Mucosa of descending colon (tissue), 3 donors: Measurements from ENCODE around the gene PRPH. TPM values are rescaled to one million over a fixed set of nuclear protein-coding genes. Genes with fewer than 3 reads are reported as not detected.

Source experiments
- ATAC-seq: fragments of 200-7000 bp; cut with Tn5 transposase; one replicate; pipeline ENCODE4 v1.9.1; 2020; ENCODE audit warnings: mild to moderate bottlenecking, moderate library complexity
- DNase-seq, 3 donors: peaks; one replicate each; pipeline ENCODE4 v3.0.0-alpha.2; 2020
- H3K36me3 ChIP-seq: fragments of 200-600 bp; one replicate; pipeline ENCODE4 v1.8.0; 2021; ENCODE audit warnings: low read depth, mild to moderate bottlenecking
- H3K4me1 ChIP-seq: fragments of 200-600 bp; one replicate; pipeline ENCODE4 v1.8.0; 2021; ENCODE audit warnings: low read depth, mild to moderate bottlenecking
- H3K4me3 ChIP-seq: fragments of 200-600 bp; one replicate; pipeline ENCODE4 v1.8.0; 2021; ENCODE audit warnings: mild to moderate bottlenecking
- H3K9me3 ChIP-seq: fragments of 200-600 bp; one replicate; pipeline ENCODE4 v1.8.0; 2021; ENCODE audit warnings: mild to moderate bottlenecking
- intact Hi-C, 2 donors: fragments of 100-400 bp; cut with DNase I in 1 of 2; cut with micrococcal nuclease in 1 of 2; formaldehyde crosslinking; loops; one replicate each; pipeline versions ENCODE4 v1.11.0 to v1.11.1; 2022; cut with DNase I, micrococcal nuclease
- total RNA-seq, 3 donors: library from RNA; stranded (reverse); fragmentation: NEBNext Ultra II Directional in 2 of 3; extraction: Animal tissue kit (Norgen Biotek cat#: 25700) in 2 of 3; gene quantifications; one replicate each; pipeline versions ENCODE4 v1.2.1 to v1.2.4, GENCODE V29; 2021 to 2023
- TF ChIP-seq, protein P1 (sequence below): fragments of 200-600 bp; IDR thresholded peaks from one replicate; pipeline ENCODE4 v1.8.0; 2022; ENCODE audit warnings: antibody characterized with exemption, mild to moderate bottlenecking
- donor health status: DM: no; HTN: no; CAD: no; lungs with moderate emphysema.
- donor health status: DM: no; HTN: no; CAD: no.
- donor health status: DM: no; HTN: yes; CAD: no.

Gene PRPH
- total RNA-seq, 3 donors from 2014 or later, result 5.1 to 69.5 (median 8.6) TPM

DNA sequence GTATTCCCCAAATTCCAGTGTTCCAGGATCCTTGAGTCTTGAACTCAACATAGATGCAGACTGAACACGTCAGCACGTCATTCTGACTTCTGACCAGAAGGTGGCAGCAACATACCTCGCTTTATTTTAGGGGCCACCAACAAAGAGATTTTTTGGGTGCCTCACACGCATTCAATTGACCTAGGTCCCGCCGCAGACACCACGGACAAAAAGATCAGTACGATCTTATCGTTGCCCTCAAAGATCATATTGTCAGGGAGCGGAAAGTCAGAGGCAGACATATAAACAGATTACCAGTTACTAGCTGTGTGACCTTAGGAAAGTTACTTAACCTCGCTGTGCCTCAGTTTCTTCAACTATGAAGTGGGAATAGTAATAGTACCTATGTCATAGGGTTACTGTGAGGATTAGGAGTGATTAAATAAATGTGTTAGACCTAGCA is 6.5 kb upstream of the PRPH start:
- intact Hi-C loops, result loop anchor here (10.0 kb wide), 2 partner anchors 46 to 56 kb away; partner anchors contain the start of genes C1QL4 (in 1 of the 2) and DNAJC22 (in 1 of the 2)
- Histone ChIP-seq H3K36me3 (no peaks in the 10 kb centered on the region), H3K9me3 (no peaks in the 10 kb centered on the region), H3K4me3 (no peak overlapping the region), H3K4me1 (no peaks in the 10 kb centered on the region)
- DNase-seq (peak in 1 of 3 donors; percentile 78), ATAC-seq (peak; percentile 71)
- TF ChIP-seq, protein P1, sequence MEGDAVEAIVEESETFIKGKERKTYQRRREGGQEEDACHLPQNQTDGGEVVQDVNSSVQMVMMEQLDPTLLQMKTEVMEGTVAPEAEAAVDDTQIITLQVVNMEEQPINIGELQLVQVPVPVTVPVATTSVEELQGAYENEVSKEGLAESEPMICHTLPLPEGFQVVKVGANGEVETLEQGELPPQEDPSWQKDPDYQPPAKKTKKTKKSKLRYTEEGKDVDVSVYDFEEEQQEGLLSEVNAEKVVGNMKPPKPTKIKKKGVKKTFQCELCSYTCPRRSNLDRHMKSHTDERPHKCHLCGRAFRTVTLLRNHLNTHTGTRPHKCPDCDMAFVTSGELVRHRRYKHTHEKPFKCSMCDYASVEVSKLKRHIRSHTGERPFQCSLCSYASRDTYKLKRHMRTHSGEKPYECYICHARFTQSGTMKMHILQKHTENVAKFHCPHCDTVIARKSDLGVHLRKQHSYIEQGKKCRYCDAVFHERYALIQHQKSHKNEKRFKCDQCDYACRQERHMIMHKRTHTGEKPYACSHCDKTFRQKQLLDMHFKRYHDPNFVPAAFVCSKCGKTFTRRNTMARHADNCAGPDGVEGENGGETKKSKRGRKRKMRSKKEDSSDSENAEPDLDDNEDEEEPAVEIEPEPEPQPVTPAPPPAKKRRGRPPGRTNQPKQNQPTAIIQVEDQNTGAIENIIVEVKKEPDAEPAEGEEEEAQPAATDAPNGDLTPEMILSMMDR, result peak; percentile 69

DNA sequence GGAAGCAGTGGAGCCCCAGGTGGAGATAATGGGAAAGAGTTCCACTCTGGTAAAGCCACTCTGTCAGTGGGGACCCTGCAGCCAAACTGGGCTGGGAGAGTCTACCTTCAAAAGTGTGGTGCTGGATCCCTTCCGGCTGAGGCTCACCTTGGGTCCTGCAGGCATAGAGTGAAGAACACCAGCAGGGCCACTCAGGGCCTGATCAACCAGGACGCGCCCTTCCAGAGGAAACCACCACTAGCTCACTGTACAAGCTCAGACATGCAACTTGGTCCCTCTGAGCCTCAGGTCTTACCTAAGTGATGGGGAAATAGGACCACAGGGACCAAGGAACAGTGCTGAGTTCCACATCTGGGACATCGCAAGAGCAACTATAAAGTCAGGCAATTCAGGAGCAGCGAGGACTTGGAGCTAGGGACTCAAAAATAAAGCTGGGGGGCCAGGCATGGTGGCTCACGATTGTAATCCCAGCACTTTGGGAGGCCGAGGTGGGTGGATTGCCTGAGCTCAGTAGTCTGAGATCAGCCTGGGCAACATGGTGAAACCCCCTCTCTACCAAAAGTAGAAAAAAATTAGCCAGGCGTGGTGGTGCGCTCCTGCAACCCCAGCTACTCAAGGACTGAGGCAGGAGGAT is 5.9 kb upstream of the PRPH start:
- intact Hi-C loops, result loop anchor here (10.0 kb wide), 2 partner anchors 46 to 56 kb away; partner anchors contain the start of genes C1QL4 (in 1 of the 2) and DNAJC22 (in 1 of the 2)
- H3K4me3 ChIP-seq, result no peak overlapping the region
- no peaks in the 10 kb centered on the region for H3K9me3 ChIP-seq
- H3K4me1 ChIP-seq, result no peaks in the 10 kb centered on the region
- H3K36me3 ChIP-seq, result no peaks in the 10 kb centered on the region
- TF ChIP-seq, protein P1, result no peak
- ATAC-seq (no peak), DNase-seq (no peak)

DNA sequence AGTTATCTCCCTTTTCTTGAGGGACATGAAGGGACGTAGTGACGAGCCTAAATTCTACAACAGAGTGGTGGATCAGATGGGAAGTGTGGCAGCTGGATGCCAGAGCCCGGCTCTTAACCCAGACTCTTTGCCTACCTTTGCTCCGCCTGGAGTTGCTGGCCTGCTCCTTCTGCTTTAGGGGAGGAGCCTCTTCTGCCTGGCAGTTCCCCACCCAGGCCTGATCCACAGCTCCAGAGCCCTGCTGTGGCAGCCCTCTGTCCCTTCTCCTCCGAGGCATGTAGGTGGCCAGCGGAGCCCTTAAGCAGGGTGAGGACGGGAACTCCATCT is 2.3 kb upstream of the PRPH start:
- no peak overlapping the region for H3K4me3 ChIP-seq
- no peaks in the 10 kb centered on the region for H3K9me3 ChIP-seq
- TF ChIP-seq, protein P1, result no peak
- no peaks in the 10 kb centered on the region for H3K36me3 ChIP-seq
- no peak for ATAC-seq
- no peak for DNase-seq
- intact Hi-C loops, result no loop called here
- H3K4me1 ChIP-seq, result peaks cover 19% of the 10 kb centered on the region

DNA sequence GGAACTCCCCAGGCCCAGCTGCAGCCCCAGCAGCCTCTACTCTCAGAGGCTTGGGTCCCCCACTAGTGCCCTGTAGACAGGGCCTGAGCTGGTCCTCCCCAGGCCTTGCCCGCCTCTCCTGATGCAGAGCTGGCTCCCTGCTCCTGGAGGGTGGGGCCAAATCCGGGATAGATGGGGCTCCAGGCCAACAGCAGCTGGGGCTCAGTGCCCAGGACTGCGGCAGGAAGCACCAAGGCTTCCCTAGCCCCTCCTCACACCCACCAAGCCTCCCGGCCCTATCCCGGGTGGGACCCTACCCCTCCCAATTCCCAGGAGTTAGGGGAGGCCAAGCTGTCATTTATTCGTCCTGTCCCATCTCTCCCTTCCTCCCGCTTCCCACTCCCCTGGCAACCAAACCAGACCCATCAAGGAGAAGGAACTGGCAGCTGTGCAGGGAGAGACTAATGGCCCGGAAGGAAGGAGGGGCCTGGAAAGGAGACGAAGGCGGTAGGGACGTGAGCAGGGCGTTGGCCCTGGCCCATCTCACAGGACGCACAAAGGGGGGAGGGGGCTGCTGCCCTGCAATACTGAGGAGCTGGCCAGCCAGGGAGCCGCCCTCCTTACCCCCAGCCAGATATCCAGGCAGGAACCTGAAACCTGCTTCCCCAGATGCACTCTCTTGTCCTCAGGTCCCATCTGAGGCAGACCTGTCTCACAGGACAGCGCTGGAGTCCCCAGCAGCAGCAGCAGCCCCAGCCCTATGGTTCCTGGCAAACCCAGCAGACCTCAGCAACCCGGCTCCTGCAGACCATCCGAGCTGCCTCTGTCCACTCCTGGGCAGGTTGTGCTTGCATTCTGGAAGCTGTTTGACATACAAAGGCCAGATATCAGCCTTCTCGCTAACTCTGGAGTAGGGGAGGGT is 1.6 kb upstream of the PRPH start:
- DNase-seq (peak in 1 of 3 donors; percentile 24), ATAC-seq (peak; percentile 11)
- intact Hi-C loops, result no loop called here
- TF ChIP-seq, protein P1, result no peak
- Histone ChIP-seq H3K4me1 (peaks cover 19% of the 10 kb centered on the region), H3K4me3 (no peak overlapping the region), H3K36me3 (no peaks in the 10 kb centered on the region), H3K9me3 (no peaks in the 10 kb centered on the region)

DNA sequence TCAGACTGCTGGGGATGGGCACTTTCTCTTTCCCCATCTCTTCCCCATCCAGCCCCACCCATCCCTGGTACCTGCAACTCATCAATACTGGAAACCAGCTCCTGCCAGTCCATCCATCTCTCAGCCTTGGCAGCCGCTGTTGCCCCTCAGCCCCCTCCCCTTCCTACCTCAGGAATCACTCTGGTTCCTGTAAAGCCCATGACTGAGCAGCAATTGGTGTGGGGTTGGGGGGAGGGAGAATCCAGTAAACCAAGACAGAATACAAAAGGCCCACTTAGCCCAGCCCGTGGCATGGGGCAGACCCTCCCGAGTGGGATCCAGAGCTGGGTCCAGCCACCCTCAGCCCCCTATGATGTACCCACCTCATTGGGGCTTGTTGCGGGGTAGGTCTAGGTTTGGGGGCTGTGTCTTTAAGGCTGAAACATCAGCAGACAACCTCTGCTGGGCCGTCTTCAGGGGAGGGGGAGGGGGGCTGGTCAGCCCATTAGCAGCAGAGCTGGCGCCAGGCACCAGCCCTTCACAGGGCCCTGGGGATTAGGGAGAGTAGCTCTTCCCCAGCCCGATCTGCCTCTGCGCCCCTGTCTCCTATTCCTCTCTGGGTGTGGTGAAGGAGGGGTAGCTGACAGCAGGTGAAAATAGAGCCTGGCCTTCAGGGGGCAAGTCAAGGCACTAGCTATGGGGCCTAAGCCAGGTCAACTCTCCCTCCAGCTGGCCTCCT is 702 bp upstream of the PRPH start:
- DNase-seq, result no peak
- intact Hi-C loops, result no loop called here
- H3K4me3 ChIP-seq, result no peak overlapping the region
- H3K36me3 ChIP-seq, result no peaks in the 10 kb centered on the region
- no peaks in the 10 kb centered on the region for H3K9me3 ChIP-seq
- peaks cover 19% of the 10 kb centered on the region for H3K4me1 ChIP-seq
- ATAC-seq, result no peak
- TF ChIP-seq, protein P1, result no peak
